CD8-positive, alpha-beta memory T cell (primary cell): Measurements from ENCODE around the gene SRA1. TPM values are rescaled to one million over a fixed set of nuclear protein-coding genes. Genes with fewer than 3 reads are reported as not detected.
"Not testable (repeated sequence)": the region's sequence is repeated elsewhere in the genome, so short reads cannot be mapped to it uniquely, and the experiment has no call there.

ENCODE experiments used
- CTCF ChIA-PET: fragments of 350-600 bp; sonication (Branson Sonifier 250); formaldehyde crosslinking; loops from one replicate; lab custom pipeline; 2021; ENCODE audit warnings: antibody characterized with exemption; lab: Charles Lee
- POLR2A ChIA-PET: fragments of 350-600 bp; sonication (Branson Sonifier 250); formaldehyde crosslinking; loops from one replicate; lab custom pipeline; 2021; ENCODE audit warnings: antibody characterized with exemption; lab: Charles Lee
- DNase-seq, 5 donors: peaks; one replicate each; pipeline versions ENCODE4 v3.0.0 to v3.0.0-alpha.2; 2020 to 2022; ENCODE audit warnings: mixed read lengths in 1 of 5
- H3K27ac ChIP-seq: one replicate; pipeline ENCODE4 v1.7.0; 2013; ENCODE audit warnings: low read depth, mild to moderate bottlenecking, low read length, moderate library complexity
- H3K27me3 ChIP-seq: 2 replicates; pipeline ENCODE4 v1.7.0; 2013; ENCODE audit warnings: low read length, mild to moderate bottlenecking; ENCODE audit not compliant: insufficient read depth, poor library complexity, severe bottlenecking
- H3K36me3 ChIP-seq: 2 replicates; pipeline ENCODE4 v1.7.0; 2013; ENCODE audit warnings: mild to moderate bottlenecking, low read length, moderate library complexity; ENCODE audit not compliant: insufficient read depth
- H3K4me1 ChIP-seq: 2 replicates; pipeline ENCODE4 v1.7.0; 2013; ENCODE audit warnings: mild to moderate bottlenecking, low read length, moderate library complexity; ENCODE audit not compliant: insufficient read depth
- H3K4me3 ChIP-seq: 2 replicates; pipeline ENCODE4 v1.7.0; 2013; ENCODE audit warnings: mild to moderate bottlenecking, low read length
- H3K9me3 ChIP-seq: 2 replicates; pipeline ENCODE4 v1.7.0; 2013; ENCODE audit warnings: mild to moderate bottlenecking, low read length
- H3K27ac Mint-ChIP-seq, 8 donors: one replicate each; pipeline ENCODE4 v1.8.0; 2020 to 2021; ENCODE audit warnings: mixed read lengths in 8 of 8, mild to moderate bottlenecking in 6 of 8, inconsistent platforms in 3 of 8, moderate library complexity in 3 of 8
- H3K27me3 Mint-ChIP-seq, 2 donors: one replicate each; pipeline ENCODE4 v1.8.0; 2020 to 2021; ENCODE audit warnings: mixed read lengths in 2 of 2, mild to moderate bottlenecking in 1 of 2, moderate library complexity in 1 of 2
- H3K36me3 Mint-ChIP-seq, 3 donors: one replicate each; pipeline ENCODE4 v1.8.0; 2020 to 2021; ENCODE audit warnings: mixed read lengths in 3 of 3, inconsistent platforms in 1 of 3, mild to moderate bottlenecking in 1 of 3
- H3K4me1 Mint-ChIP-seq, 3 donors: one replicate each; pipeline ENCODE4 v1.8.0; 2020 to 2021; ENCODE audit warnings: mixed read lengths in 3 of 3, inconsistent platforms in 1 of 3, mild to moderate bottlenecking in 1 of 3
- H3K4me3 Mint-ChIP-seq, 7 donors: one replicate each; pipeline ENCODE4 v1.8.0; 2020 to 2021; ENCODE audit warnings: mixed read lengths in 7 of 7, mild to moderate bottlenecking in 6 of 7, moderate library complexity in 4 of 7, inconsistent platforms in 2 of 7
- H3K9me3 Mint-ChIP-seq, 5 donors: one replicate each; pipeline ENCODE4 v1.8.0; 2020 to 2022; ENCODE audit warnings: mixed read lengths in 5 of 5, mild to moderate bottlenecking in 3 of 5, moderate library complexity in 2 of 5, inconsistent platforms in 1 of 5
- polyA plus RNA-seq: library from polyadenylated mRNA; unstranded; fragments of 300-500 nt; fragmentation: Illumina TruSeq; gene quantifications from one replicate; pipeline ENCODE4 v1.2.3, GENCODE V29; 2021
- total RNA-seq, 2 experiments: library from RNA; stranded (reverse); gene quantifications; one replicate each; pipeline ENCODE4 v1.2.3, GENCODE V29; 2021

Gene SRA1
- total and polyA plus RNA-seq, 3 experiments from 2014 or later, result 36.1 to 60.7 (median 59.6) TPM

DNA sequence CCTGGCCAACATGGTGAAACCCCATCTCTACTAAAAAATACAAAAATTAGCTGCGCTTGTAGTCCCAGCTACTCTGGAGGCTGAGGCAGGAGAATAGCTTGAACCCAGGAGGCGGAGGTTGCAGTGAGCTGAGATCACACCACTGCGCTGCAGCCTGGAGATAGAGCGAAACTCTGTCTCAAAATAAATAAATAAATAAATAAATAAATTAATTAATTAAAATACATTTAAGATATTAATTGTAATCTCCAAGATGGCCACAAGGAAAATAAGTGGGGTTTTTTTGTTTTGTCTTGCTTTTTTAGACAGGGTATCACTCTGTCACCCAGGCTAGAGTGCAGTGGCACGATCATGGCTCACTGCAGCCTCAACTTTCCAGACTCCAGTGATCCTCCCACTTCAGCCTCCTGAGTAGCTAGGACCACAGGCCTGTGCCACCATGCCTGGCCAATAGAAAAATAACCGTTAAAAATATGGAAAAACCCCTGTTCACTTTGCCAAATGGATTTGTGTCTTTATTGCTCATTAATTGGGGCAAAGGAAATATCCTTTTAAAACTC lies 22.0 kb upstream of the SRA1 start:
- H3K9me3 Mint-ChIP-seq, H3K27ac Mint-ChIP-seq, H3K4me3 ChIP-seq, H3K4me3 Mint-ChIP-seq, CTCF ChIA-PET, H3K4me1 ChIP-seq, H3K36me3 ChIP-seq, DNase-seq, H3K9me3 ChIP-seq, POLR2A ChIA-PET, H3K27me3 ChIP-seq, H3K27ac ChIP-seq, H3K4me1 Mint-ChIP-seq: not testable (repeated sequence)
- Mint-ChIP-seq H3K27me3 (peaks cover 6 to 14% of the 10 kb centered on the region in 2 donors), H3K36me3 (peaks cover 0 to 21% (median 0%) of the 10 kb centered on the region in 3 donors)

- DNase-seq, result no peak
- Mint-ChIP-seq H3K36me3 (peaks cover 3 to 8% (median 3%) of the 10 kb centered on the region in 3 donors), H3K4me3 (no peak overlapping the region), H3K4me1 (no peaks in the 10 kb centered on the region), H3K9me3 (no peaks in the 10 kb centered on the region), H3K27ac (no peak overlapping the region), H3K27me3 (peaks cover 1 to 3% of the 10 kb centered on the region in 2 donors)
- POLR2A ChIA-PET, result no interaction called here
- no peaks in the 10 kb centered on the region for H3K27me3 ChIP-seq
- H3K4me1 ChIP-seq, result no peaks in the 10 kb centered on the region
- H3K36me3 ChIP-seq, result no peaks in the 10 kb centered on the region
- no peak overlapping the region for H3K27ac ChIP-seq
- H3K4me3 ChIP-seq, result no peak overlapping the region
- no peaks in the 10 kb centered on the region for H3K9me3 ChIP-seq
- CTCF ChIA-PET, result interaction anchor here (1.0 kb wide), 1 partner anchor 46 kb away, joined by 3 read pairs; no protein-coding TSS in a partner anchor
Observed at GRCh38 chr5:140576776-140577201, 19.5 kb upstream of the SRA1 start.

GRCh38 chr5:140575309-140575708 lies 18.0 kb upstream of the SRA1 start:
- POLR2A ChIA-PET, result no interaction called here

GRCh38 chr5:140574165-140574564 lies 16.9 kb upstream of the SRA1 start:
- Histone ChIP-seq H3K27me3 (no peaks in the 10 kb centered on the region), H3K4me3 (no peak overlapping the region), H3K4me1 (peaks cover 12% of the 10 kb centered on the region), H3K9me3 (no peaks in the 10 kb centered on the region), H3K36me3 (no peaks in the 10 kb centered on the region), H3K27ac (no peak overlapping the region)
- Mint-ChIP-seq H3K9me3 (no peaks in the 10 kb centered on the region), H3K27ac (peak overlapping the region in 1 of 8 donors; percentile 65), H3K27me3 (no peaks in the 10 kb centered on the region), H3K36me3 (peaks cover 0 to 17% (median 4%) of the 10 kb centered on the region in 3 donors), H3K4me1 (peaks cover 0 to 13% (median 10%) of the 10 kb centered on the region in 3 donors), H3K4me3 (no peak overlapping the region)
- no peak for DNase-seq
- CTCF ChIA-PET, result no interaction called here
- POLR2A ChIA-PET, result no interaction called here

More at GRCh38 chr5:140575309-140575708, 18.0 kb upstream of the SRA1 start:
- H3K27me3 ChIP-seq, result no peaks in the 10 kb centered on the region
- no peaks in the 10 kb centered on the region for H3K9me3 Mint-ChIP-seq
- H3K36me3 ChIP-seq, result no peaks in the 10 kb centered on the region
- H3K4me3 Mint-ChIP-seq, result no peak overlapping the region
- H3K27me3 Mint-ChIP-seq, result peaks cover 0 to 2% of the 10 kb centered on the region in 2 donors
- H3K27ac Mint-ChIP-seq, result peak overlapping the region in 1 of 8 donors; percentile 12
- peaks cover 0 to 12% (median 3%) of the 10 kb centered on the region in 3 donors for H3K36me3 Mint-ChIP-seq
- peaks cover under 1% of the 10 kb centered on the region for H3K4me1 ChIP-seq
- H3K27ac ChIP-seq, result no peak overlapping the region
- H3K4me3 ChIP-seq, result no peak overlapping the region
- peaks cover 0 to 1% (median under 1%) of the 10 kb centered on the region in 3 donors for H3K4me1 Mint-ChIP-seq
- CTCF ChIA-PET, result no interaction called here
- DNase-seq, result no peak
- H3K9me3 ChIP-seq, result no peaks in the 10 kb centered on the region

- Histone ChIP-seq H3K27me3 (no peaks in the 10 kb centered on the region), H3K36me3 (no peaks in the 10 kb centered on the region), H3K9me3 (no peaks in the 10 kb centered on the region), H3K27ac (no peak overlapping the region), H3K4me3 (no peak overlapping the region), H3K4me1 (peaks cover 16% of the 10 kb centered on the region)
- Mint-ChIP-seq H3K9me3 (no peaks in the 10 kb centered on the region), H3K27ac (no peak overlapping the region), H3K4me3 (no peak overlapping the region), H3K27me3 (no peaks in the 10 kb centered on the region), H3K36me3 (peaks cover 0 to 21% (median 4%) of the 10 kb centered on the region in 3 donors), H3K4me1 (peaks cover 0 to 17% (median 14%) of the 10 kb centered on the region in 3 donors)
- CTCF ChIA-PET, result no interaction called here
- POLR2A ChIA-PET, result no interaction called here
- no peak for DNase-seq
Observed at GRCh38 chr5:140573683-140574082, 16.4 kb upstream of the SRA1 start.

GRCh38 chr5:140571105-140571504 lies 13.8 kb upstream of the SRA1 start:
- Histone ChIP-seq H3K4me3 (no peak overlapping the region), H3K36me3 (peaks cover 8% of the 10 kb centered on the region), H3K27ac (no peak overlapping the region), H3K4me1 (peaks cover 20% of the 10 kb centered on the region), H3K9me3 (no peaks in the 10 kb centered on the region), H3K27me3 (no peaks in the 10 kb centered on the region)
- Mint-ChIP-seq H3K9me3 (no peaks in the 10 kb centered on the region), H3K36me3 (peaks cover 0 to 44% (median 7%) of the 10 kb centered on the region in 3 donors), H3K4me3 (peak overlapping the region in 1 of 7 donors; percentile 13), H3K27me3 (no peaks in the 10 kb centered on the region), H3K27ac (peak overlapping the region in 6 of 8 donors; percentile 58 to 98 (median 92)), H3K4me1 (peaks cover 13 to 42% (median 22%) of the 10 kb centered on the region in 3 donors)
- DNase-seq, result no peak
- POLR2A ChIA-PET, result interaction anchor here (0.6 kb wide), 1 partner anchor 24 kb away, joined by 7 read pairs; no protein-coding TSS in a partner anchor
- CTCF ChIA-PET, result no interaction called here

DNA sequence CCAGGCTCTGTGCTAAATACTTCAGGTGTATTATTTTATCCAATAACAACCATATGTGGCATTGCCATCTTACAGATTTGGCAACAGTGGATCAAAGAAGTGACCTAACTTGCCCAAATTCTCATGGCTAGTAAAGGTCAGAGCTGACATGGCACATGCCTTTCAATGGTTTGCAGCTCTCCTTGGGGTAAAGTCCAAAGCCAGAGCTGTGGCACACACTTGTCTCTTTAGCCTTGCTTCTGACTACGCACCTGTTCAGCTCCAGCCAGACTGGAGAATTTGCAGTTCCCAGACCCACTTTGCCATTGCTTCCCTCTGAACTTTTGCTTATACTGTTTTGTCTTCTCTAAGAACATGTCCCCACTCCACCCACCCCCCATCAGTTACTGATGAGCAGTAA lies 13.2 kb upstream of the SRA1 start:
- no peaks in the 10 kb centered on the region for H3K27me3 Mint-ChIP-seq
- no peaks in the 10 kb centered on the region for H3K9me3 Mint-ChIP-seq
- Histone ChIP-seq H3K27ac (no peak overlapping the region), H3K4me1 (peaks cover 26% of the 10 kb centered on the region), H3K4me3 (no peak overlapping the region), H3K36me3 (peaks cover 8% of the 10 kb centered on the region), H3K9me3 (no peaks in the 10 kb centered on the region), H3K27me3 (no peaks in the 10 kb centered on the region)
- H3K4me1 Mint-ChIP-seq, result peaks cover 19 to 48% (median 28%) of the 10 kb centered on the region in 3 donors
- POLR2A ChIA-PET, result interaction anchor here (0.6 to 1.3 kb wide), 2 partner anchors 13 to 24 kb away, joined by 4 to 7 read pairs; partner anchors contain the start of gene SRA1
- H3K27ac Mint-ChIP-seq, result peak overlapping the region in 7 of 8 donors; percentile 38 to 98 (median 96)
- DNase-seq, result no peak
- H3K4me3 Mint-ChIP-seq, result peak overlapping the region in 2 of 7 donors; percentile 10 to 23
- peaks cover 0 to 47% (median 9%) of the 10 kb centered on the region in 3 donors for H3K36me3 Mint-ChIP-seq
- CTCF ChIA-PET, result interaction anchor here (3.2 kb wide), 1 partner anchor 23 kb away, joined by 14 read pairs; the partner anchor contains the start of gene EIF4EBP3

- Histone ChIP-seq H3K27me3 (no peaks in the 10 kb centered on the region), H3K4me1 (peaks cover 31% of the 10 kb centered on the region), H3K36me3 (peaks cover 8% of the 10 kb centered on the region), H3K4me3 (no peak overlapping the region), H3K9me3 (no peaks in the 10 kb centered on the region), H3K27ac (peak overlapping the region; percentile 27)
- Mint-ChIP-seq H3K36me3 (peaks cover 0 to 48% (median 9%) of the 10 kb centered on the region in 3 donors), H3K4me3 (peak overlapping the region in 3 of 7 donors; percentile 10 to 81 (median 23)), H3K4me1 (peaks cover 23 to 52% (median 32%) of the 10 kb centered on the region in 3 donors), H3K27ac (peak overlapping the region; percentile 95 to 98 (median 96)), H3K27me3 (no peaks in the 10 kb centered on the region), H3K9me3 (no peaks in the 10 kb centered on the region)
- ChIA-PET CTCF (interaction anchor here (3.2 kb wide), 1 partner anchor 22 kb away, joined by 14 read pairs; the partner anchor contains the start of gene EIF4EBP3), POLR2A (interaction anchor here (0.5 to 1.3 kb wide), 2 partner anchors 13 to 79 kb away, joined by 4 to 10 read pairs; partner anchors contain the start of gene SRA1)
- DNase-seq, result no peak
Observed at GRCh38 chr5:140570058-140570457, 12.8 kb upstream of the SRA1 start.
